Measurements from ENCODE around the gene PTK6. TPM values are rescaled to one million over a fixed set of nuclear protein-coding genes. Genes with fewer than 3 reads are reported as not detected.

Gene PTK6
- total and polyA plus RNA-seq, 4 experiments from 2014 or later: 0.31 to 0.59 TPM; not detected in 2

GRCh38 chr20:63564036-63564810, 27.0 kb upstream of the PTK6 start:
- Mint-ChIP-seq H3K4me1 (peaks cover 4 to 24% (median 16%) of the 10 kb centered on the region in 4 donors), H3K27ac (no peak overlapping the region), H3K36me3 (peaks cover 4 to 5% of the 10 kb centered on the region in 2 donors), H3K4me3 (no peak overlapping the region), H3K27me3 (no peaks in the 10 kb centered on the region), H3K9me3 (no peaks in the 10 kb centered on the region)
- H3K36me3 ChIP-seq (ENCODE audit: insufficient read depth, low read length): peaks cover 15% of the 10 kb centered on the region
- no peak overlapping the region for H3K4me3 ChIP-seq (ENCODE audit: low read length in 2 of 2)
- intact Hi-C loops (cut with micrococcal nuclease): no loop called here
- peaks cover 20% of the 10 kb centered on the region for H3K4me1 ChIP-seq (ENCODE audit: insufficient read depth, low read length)
- no peaks in the 10 kb centered on the region for H3K9me3 ChIP-seq (ENCODE audit: control insufficient read depth in 1 of 2, low read length in 2 of 2)
- no peak overlapping the region for H3K27ac ChIP-seq (ENCODE audit: low read depth, low read length)
- no peak for DNase-seq
- POLR2A ChIA-PET (ENCODE audit: partially characterized antibody): no interaction called here
- no peaks in the 10 kb centered on the region for H3K27me3 ChIP-seq (ENCODE audit: insufficient read depth, low read length)
- CTCF ChIA-PET (ENCODE audit: partially characterized antibody): no interaction called here

GRCh38 chr20:63563225-63563935, 26.2 kb upstream of the PTK6 start:
- POLR2A ChIA-PET (ENCODE audit: partially characterized antibody): interaction anchor here (0.9 to 1.2 kb wide), 2 partner anchors 11 to 78 kb away, joined by 3 read pairs; no protein-coding TSS in a partner anchor
- H3K9me3 ChIP-seq (ENCODE audit: control insufficient read depth in 1 of 2, low read length in 2 of 2): no peaks in the 10 kb centered on the region
- no peaks in the 10 kb centered on the region for H3K27me3 ChIP-seq (ENCODE audit: insufficient read depth, low read length)
- no peak overlapping the region for H3K27ac ChIP-seq (ENCODE audit: low read depth, low read length)
- H3K4me1 Mint-ChIP-seq: peaks cover 3 to 16% (median 10%) of the 10 kb centered on the region in 4 donors
- intact Hi-C loops (cut with micrococcal nuclease): no loop called here
- H3K4me3 ChIP-seq (ENCODE audit: low read length in 2 of 2): no peak overlapping the region
- CTCF ChIA-PET (ENCODE audit: partially characterized antibody): no interaction called here
- no peak overlapping the region for H3K4me3 Mint-ChIP-seq
- DNase-seq: no peak
- H3K36me3 ChIP-seq (ENCODE audit: insufficient read depth, low read length): peaks cover 15% of the 10 kb centered on the region
- no peak overlapping the region for H3K27ac Mint-ChIP-seq
- H3K27me3 Mint-ChIP-seq: no peaks in the 10 kb centered on the region
- peaks cover 12% of the 10 kb centered on the region for H3K4me1 ChIP-seq (ENCODE audit: insufficient read depth, low read length)
- peaks cover 4 to 5% of the 10 kb centered on the region in 2 donors for H3K36me3 Mint-ChIP-seq
- no peaks in the 10 kb centered on the region for H3K9me3 Mint-ChIP-seq

GRCh38 chr20:63562461-63563224, 25.5 kb upstream of the PTK6 start:
- H3K4me1 ChIP-seq (ENCODE audit: insufficient read depth, low read length): peaks cover 4% of the 10 kb centered on the region
- Mint-ChIP-seq H3K9me3 (no peaks in the 10 kb centered on the region), H3K36me3 (peaks cover 4 to 5% of the 10 kb centered on the region in 2 donors), H3K4me1 (peaks cover 0 to 9% (median 4%) of the 10 kb centered on the region in 4 donors), H3K27ac (no peak overlapping the region), H3K4me3 (no peak overlapping the region), H3K27me3 (no peaks in the 10 kb centered on the region)
- DNase-seq: no peak
- no peaks in the 10 kb centered on the region for H3K27me3 ChIP-seq (ENCODE audit: insufficient read depth, low read length)
- no peak overlapping the region for H3K4me3 ChIP-seq (ENCODE audit: low read length in 2 of 2)
- H3K27ac ChIP-seq (ENCODE audit: low read depth, low read length): no peak overlapping the region
- ChIA-PET CTCF (ENCODE audit: partially characterized antibody) (no interaction called here), POLR2A (ENCODE audit: partially characterized antibody) (interaction anchor here (0.9 to 1.3 kb wide), 3 partner anchors 10 to 117 kb away, joined by 3 read pairs; no protein-coding TSS in a partner anchor)
- intact Hi-C loops (cut with micrococcal nuclease): no loop called here
- H3K9me3 ChIP-seq (ENCODE audit: control insufficient read depth in 1 of 2, low read length in 2 of 2): no peaks in the 10 kb centered on the region
- H3K36me3 ChIP-seq (ENCODE audit: insufficient read depth, low read length): peaks cover 15% of the 10 kb centered on the region

- no peaks in the 10 kb centered on the region for H3K27me3 ChIP-seq (ENCODE audit: insufficient read depth, low read length)
- no peak overlapping the region for H3K4me3 ChIP-seq (ENCODE audit: low read length in 2 of 2)
- Mint-ChIP-seq H3K4me1 (peaks cover 0 to under 1% (median 0%) of the 10 kb centered on the region in 4 donors), H3K9me3 (no peaks in the 10 kb centered on the region), H3K4me3 (no peak overlapping the region), H3K27me3 (no peaks in the 10 kb centered on the region), H3K36me3 (peaks cover 4 to 5% of the 10 kb centered on the region in 2 donors), H3K27ac (no peak overlapping the region)
- ChIA-PET POLR2A (ENCODE audit: partially characterized antibody) (interaction anchor here (1.0 to 1.3 kb wide), 3 partner anchors 9 to 117 kb away, joined by 3 to 5 read pairs (median 3); no protein-coding TSS in a partner anchor), CTCF (ENCODE audit: partially characterized antibody) (interaction anchor here (1.3 kb wide), 1 partner anchor 66 kb away, joined by 3 read pairs; no protein-coding TSS in a partner anchor)
- H3K27ac ChIP-seq (ENCODE audit: low read depth, low read length): no peak overlapping the region
- intact Hi-C loops (cut with micrococcal nuclease): no loop called here
- peaks cover 15% of the 10 kb centered on the region for H3K36me3 ChIP-seq (ENCODE audit: insufficient read depth, low read length)
- H3K9me3 ChIP-seq (ENCODE audit: control insufficient read depth in 1 of 2, low read length in 2 of 2): no peaks in the 10 kb centered on the region
- DNase-seq: peak in 1 of 5 donors; percentile 41
- H3K4me1 ChIP-seq (ENCODE audit: insufficient read depth, low read length): no peaks in the 10 kb centered on the region
Measured at GRCh38 chr20:63561624-63562396, 24.6 kb upstream of the PTK6 start.

GRCh38 chr20:63560856-63561609, 23.9 kb upstream of the PTK6 start:
- peaks cover 4 to 5% of the 10 kb centered on the region in 2 donors for H3K36me3 Mint-ChIP-seq
- no peak overlapping the region for H3K4me3 ChIP-seq (ENCODE audit: low read length in 2 of 2)
- peaks cover 15% of the 10 kb centered on the region for H3K36me3 ChIP-seq (ENCODE audit: insufficient read depth, low read length)
- H3K27ac Mint-ChIP-seq: no peak overlapping the region
- CTCF ChIA-PET (ENCODE audit: partially characterized antibody): interaction anchor here (1.3 kb wide), 1 partner anchor 65 kb away, joined by 3 read pairs; no protein-coding TSS in a partner anchor
- H3K27ac ChIP-seq (ENCODE audit: low read depth, low read length): no peak overlapping the region
- H3K4me1 ChIP-seq (ENCODE audit: insufficient read depth, low read length): no peaks in the 10 kb centered on the region
- intact Hi-C loops (cut with micrococcal nuclease): no loop called here
- H3K4me3 Mint-ChIP-seq: no peak overlapping the region
- POLR2A ChIA-PET (ENCODE audit: partially characterized antibody): interaction anchor here (1.0 to 1.3 kb wide), 2 partner anchors 8 to 118 kb away, joined by 3 to 5 read pairs; no protein-coding TSS in a partner anchor
- DNase-seq: peak in 1 of 5 donors; percentile 39
- no peaks in the 10 kb centered on the region for H3K9me3 Mint-ChIP-seq
- H3K4me1 Mint-ChIP-seq: no peaks in the 10 kb centered on the region
- no peaks in the 10 kb centered on the region for H3K27me3 Mint-ChIP-seq
- no peaks in the 10 kb centered on the region for H3K27me3 ChIP-seq (ENCODE audit: insufficient read depth, low read length)
- H3K9me3 ChIP-seq (ENCODE audit: control insufficient read depth in 1 of 2, low read length in 2 of 2): no peaks in the 10 kb centered on the region

- Mint-ChIP-seq H3K27me3 (no peaks in the 10 kb centered on the region), H3K36me3 (peaks cover 4 to 5% of the 10 kb centered on the region in 2 donors), H3K27ac (peak overlapping the region in 3 of 7 donors; percentile 48 to 80 (median 63)), H3K9me3 (no peaks in the 10 kb centered on the region), H3K4me3 (no peak overlapping the region), H3K4me1 (no peaks in the 10 kb centered on the region)
- Histone ChIP-seq H3K4me3 (ENCODE audit: low read length in 2 of 2) (no peak overlapping the region), H3K27ac (ENCODE audit: low read depth, low read length) (no peak overlapping the region), H3K9me3 (ENCODE audit: control insufficient read depth in 1 of 2, low read length in 2 of 2) (no peaks in the 10 kb centered on the region), H3K27me3 (ENCODE audit: insufficient read depth, low read length) (no peaks in the 10 kb centered on the region), H3K4me1 (ENCODE audit: insufficient read depth, low read length) (no peaks in the 10 kb centered on the region), H3K36me3 (ENCODE audit: insufficient read depth, low read length) (peaks cover 15% of the 10 kb centered on the region)
- ChIA-PET CTCF (ENCODE audit: partially characterized antibody) (interaction anchor here (1.3 kb wide), 1 partner anchor 64 kb away, joined by 3 read pairs; no protein-coding TSS in a partner anchor), POLR2A (ENCODE audit: partially characterized antibody) (no interaction called here)
- intact Hi-C loops (cut with micrococcal nuclease): no loop called here
- peak in 1 of 5 donors; percentile 37 for DNase-seq
Measured at GRCh38 chr20:63560333-63560805, 23.2 kb upstream of the PTK6 start.
